ENCODE results near the gene RPP30. TPM values are rescaled to one million over a fixed set of nuclear protein-coding genes. Genes with fewer than 3 reads are reported as not detected.

RPP30 gene
- total and polyA plus RNA-seq, 2 experiments from 2014 or later: 23.6 to 48.4 TPM

GRCh38 chr10:90859321-90859751 lies 12.4 kb upstream of the RPP30 start:
- peak in 1 of 2 donors; percentile 85 for DNase-seq (ENCODE audit: low read depth in 1 of 2, low spot score in 1 of 2)
- Histone ChIP-seq H3K27me3 (peaks cover 41% of the 10 kb centered on the region), H3K4me3 (no peak overlapping the region)

GRCh38 chr10:90860790-90861189 lies 11.0 kb upstream of the RPP30 start:
- TF ChIP-seq CTCF (IDR thresholded peaks at IDR 0.05; ENCODE audit: low read depth, low read length): no peak
- Histone ChIP-seq H3K36me3 (no peaks in the 10 kb centered on the region), H3K27ac (no peak overlapping the region), H3K4me1 (ENCODE audit: low read depth) (no peaks in the 10 kb centered on the region), H3K9me3 (ENCODE audit: low read depth) (no peaks in the 10 kb centered on the region), H3K4me3 (no peak overlapping the region), H3K27me3 (peaks cover 32% of the 10 kb centered on the region)
- DNase-seq (ENCODE audit: low read depth in 1 of 2, low spot score in 1 of 2): no peak

More at GRCh38 chr10:90859321-90859751, 12.4 kb upstream of the RPP30 start:
- Histone ChIP-seq H3K9me3 (ENCODE audit: low read depth) (no peaks in the 10 kb centered on the region), H3K27ac (no peak overlapping the region), H3K36me3 (no peaks in the 10 kb centered on the region), H3K4me1 (ENCODE audit: low read depth) (no peaks in the 10 kb centered on the region)
- TF ChIP-seq CTCF (IDR thresholded peaks at IDR 0.05; ENCODE audit: low read depth, low read length): no peak

- H3K4me1 ChIP-seq (ENCODE audit: low read depth): no peaks in the 10 kb centered on the region
- H3K36me3 ChIP-seq: no peaks in the 10 kb centered on the region
- peak; percentile 85 for TF ChIP-seq CTCF (IDR thresholded peaks at IDR 0.05; ENCODE audit: low read depth, low read length)
- DNase-seq (ENCODE audit: low read depth in 1 of 2, low spot score in 1 of 2): peak; percentile 38 to 71
- H3K4me3 ChIP-seq: no peak overlapping the region
- H3K27ac ChIP-seq: no peak overlapping the region
- peaks cover 11% of the 10 kb centered on the region for H3K27me3 ChIP-seq
- H3K9me3 ChIP-seq (ENCODE audit: low read depth): no peaks in the 10 kb centered on the region
These were observed 8.8 kb upstream of the RPP30 start for GRCh38 chr10:90862908-90863514.

GRCh38 chr10:90865401-90865800 lies 6.4 kb upstream of the RPP30 start:
- H3K27ac ChIP-seq: no peak overlapping the region
- TF ChIP-seq CTCF (IDR thresholded peaks at IDR 0.05; ENCODE audit: low read depth, low read length): peak; percentile 53
- H3K36me3 ChIP-seq: no peaks in the 10 kb centered on the region
- no peaks in the 10 kb centered on the region for H3K4me1 ChIP-seq (ENCODE audit: low read depth)
- H3K4me3 ChIP-seq: no peak overlapping the region
- peak in 1 of 2 donors; percentile 59 for DNase-seq (ENCODE audit: low read depth in 1 of 2, low spot score in 1 of 2)
- H3K9me3 ChIP-seq (ENCODE audit: low read depth): no peaks in the 10 kb centered on the region
- no peaks in the 10 kb centered on the region for H3K27me3 ChIP-seq

- no peaks in the 10 kb centered on the region for H3K4me1 ChIP-seq (ENCODE audit: low read depth)
- H3K9me3 ChIP-seq (ENCODE audit: low read depth): no peaks in the 10 kb centered on the region
- H3K36me3 ChIP-seq: no peaks in the 10 kb centered on the region
- H3K4me3 ChIP-seq: no peak overlapping the region
- no peak overlapping the region for H3K27ac ChIP-seq
- no peak for TF ChIP-seq CTCF (IDR thresholded peaks at IDR 0.05; ENCODE audit: low read depth, low read length)
- DNase-seq (ENCODE audit: low read depth in 1 of 2, low spot score in 1 of 2): no peak
- no peaks in the 10 kb centered on the region for H3K27me3 ChIP-seq
These were observed 5.7 kb upstream of the RPP30 start for GRCh38 chr10:90866050-90866598.

Data from cardiac muscle cell (in vitro differentiated cells and primary cell).